ENCODE data around the gene STK11.

GRCh38 chr19:1213391-1214286 is 8.1 kb downstream of the STK11 start:
- TF ChIP-seq CTCF (IDR thresholded peaks at IDR 0.05) = no peak
- no peak for TF ChIP-seq MAZ (IDR thresholded peaks at IDR 0.05; ENCODE audit: borderline replicate concordance, low read depth, low read length)
- TF ChIP-seq EP300 (IDR thresholded peaks at IDR 0.05) = no peak
- no peak for TF ChIP-seq MAFK (IDR thresholded peaks at IDR 0.05; ENCODE audit: partially characterized antibody)
- no peak for TF ChIP-seq JUNB (IDR thresholded peaks at IDR 0.05)
- no peak for TF ChIP-seq ZSCAN20 (CRISPR knock-in tag; IDR thresholded peaks at IDR 0.05)
- no peak for TF ChIP-seq REST (IDR thresholded peaks at IDR 0.05)
- TF ChIP-seq RFX5 (IDR thresholded peaks at IDR 0.05) = no peak
